ENCODE data around the gene ME3.

ME3 gene

DNA sequence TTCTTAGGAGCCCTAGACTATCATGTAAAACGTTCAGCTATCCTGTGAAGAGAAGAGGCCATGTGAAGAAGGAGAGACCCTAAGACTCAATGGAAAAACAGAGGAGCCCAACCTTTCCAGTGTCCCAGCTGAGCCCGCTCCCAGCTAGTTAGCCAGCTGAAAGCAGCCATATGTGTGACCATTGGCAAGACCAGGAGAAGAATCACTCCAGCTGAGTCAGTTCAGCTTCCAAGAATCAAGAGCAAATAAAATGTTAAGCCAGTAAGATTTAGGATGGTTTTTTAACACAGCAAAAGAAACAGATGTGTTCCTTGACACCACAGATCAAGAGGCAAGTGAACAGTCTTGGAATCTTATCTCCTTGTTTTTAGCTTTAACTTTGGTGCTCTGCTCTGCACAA, 189.7 kb downstream of the ME3 start:
- no peak for DNase-seq

- no peak for DNase-seq
Observed at GRCh38 chr11:86481399-86481798, 191.0 kb downstream of the ME3 start.

DNA sequence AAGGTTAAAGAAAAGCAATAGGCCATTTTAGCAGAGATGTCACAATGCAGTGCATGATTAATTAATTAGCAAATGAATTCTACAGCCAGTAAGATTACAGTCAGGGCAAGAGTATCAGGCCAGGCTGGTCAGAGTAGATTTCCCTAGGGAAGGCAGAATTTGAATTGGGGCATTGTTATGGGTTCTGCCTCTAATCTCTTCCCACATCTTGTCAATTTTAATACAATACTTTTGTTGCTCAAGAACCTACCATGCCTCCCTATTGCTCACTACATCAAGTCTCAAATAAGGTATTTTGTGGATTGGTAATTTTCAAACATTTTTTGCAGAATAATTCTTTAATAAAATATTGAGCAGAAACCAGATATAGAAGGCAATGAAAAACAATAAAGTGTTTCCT, 194.1 kb downstream of the ME3 start:
- DNase-seq, result no peak

DNA sequence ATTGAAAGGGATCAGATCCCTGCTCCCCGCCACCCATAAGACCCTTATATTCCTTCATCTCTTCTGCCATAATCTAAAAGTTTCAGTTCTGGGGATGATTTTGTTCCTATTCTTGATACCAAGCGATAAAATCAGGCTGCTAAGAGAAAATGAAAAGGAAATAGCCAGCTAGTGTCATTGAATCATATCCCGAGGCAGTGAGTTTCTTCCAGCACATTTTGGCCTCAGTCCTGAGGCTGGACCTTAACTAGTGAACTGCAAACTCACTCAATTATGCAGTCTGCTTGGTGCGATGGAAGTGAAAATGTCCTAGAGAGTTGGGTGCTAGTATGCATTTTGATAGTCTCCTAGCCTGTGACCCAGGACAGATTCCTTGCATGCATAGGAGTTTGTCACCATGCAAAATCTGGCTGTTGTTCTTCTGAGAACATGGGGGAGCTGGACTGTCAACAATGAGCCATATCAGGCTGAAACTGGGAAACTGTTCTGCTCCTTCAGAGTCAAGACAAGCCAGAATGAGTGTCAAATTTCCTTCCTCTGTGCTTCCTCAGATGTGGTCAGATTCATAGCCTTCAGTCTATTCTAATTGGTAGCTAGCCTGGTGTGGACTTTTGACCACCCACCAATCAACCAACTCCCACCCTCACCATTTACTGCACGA, 194.8 kb downstream of the ME3 start:
- DNase-seq, result no peak

DNA sequence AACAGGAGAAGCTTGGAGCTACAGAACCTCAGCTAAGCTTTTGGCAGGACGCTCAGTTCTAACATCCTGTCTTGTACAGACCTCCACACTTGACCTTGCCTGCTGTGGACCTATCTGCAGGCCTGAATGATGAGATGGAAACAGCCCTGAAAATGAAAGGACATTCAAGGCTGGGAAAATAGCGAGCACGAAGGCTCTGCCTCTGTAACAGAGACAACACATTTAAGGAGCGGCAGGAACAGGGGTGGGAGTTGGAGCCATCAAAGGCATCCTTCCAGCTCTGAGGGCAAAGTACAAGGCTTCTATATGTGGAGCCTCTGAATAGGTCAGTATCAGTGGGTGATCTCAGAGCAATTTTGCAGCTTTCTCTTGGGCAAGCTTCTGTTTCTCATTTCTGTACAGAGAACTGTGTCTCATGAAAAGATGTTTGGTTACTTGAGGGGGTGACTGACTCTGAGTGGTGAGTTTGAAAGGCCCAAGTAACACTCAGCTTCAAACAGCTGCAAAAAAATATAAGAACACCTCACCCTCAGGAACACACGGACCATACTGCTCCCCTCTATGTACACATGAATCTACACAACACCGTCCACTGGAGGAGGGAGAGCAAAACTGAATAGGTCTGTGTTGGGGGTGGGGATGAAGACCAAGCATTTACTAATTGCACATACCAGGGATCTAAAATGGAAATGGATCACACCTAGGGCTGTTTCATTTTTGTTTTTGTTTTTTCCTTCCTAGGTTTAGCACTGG, 196.1 kb downstream of the ME3 start:
- DNase-seq, result no peak

- DNase-seq, result no peak
Observed at GRCh38 chr11:86475027-86475426, 197.4 kb downstream of the ME3 start.

- DNase-seq, result no peak
Observed at GRCh38 chr11:86473991-86474833, 198.2 kb downstream of the ME3 start.

- peak; percentile 26 for DNase-seq
Observed at GRCh38 chr11:86469491-86470388, 202.7 kb downstream of the ME3 start.

- DNase-seq, result no peak
Observed at GRCh38 chr11:86468169-86468568, 204.2 kb downstream of the ME3 start.

GRCh38 chr11:86464509-86465221, 207.8 kb downstream of the ME3 start:
- no peak for DNase-seq

DNA sequence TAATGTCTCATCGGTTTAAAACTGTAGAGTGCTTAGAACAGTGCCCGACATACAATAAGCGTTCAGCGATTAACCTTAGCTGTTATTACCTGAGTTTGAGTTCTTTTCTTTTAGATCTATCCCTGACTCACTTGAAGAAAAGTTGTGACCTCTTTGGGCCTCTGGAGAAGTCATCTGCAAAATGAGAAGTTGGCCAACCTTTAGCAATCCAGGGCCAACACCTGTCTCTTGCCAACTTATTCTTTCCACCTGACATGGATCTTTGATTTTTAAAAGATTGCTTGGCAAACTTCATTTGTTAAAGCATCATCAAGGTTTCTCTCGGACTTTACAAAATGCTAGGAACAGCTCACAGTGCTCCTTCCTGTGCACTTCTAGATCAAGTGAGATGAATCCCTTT, 208.5 kb downstream of the ME3 start:
- DNase-seq, result no peak

DNA sequence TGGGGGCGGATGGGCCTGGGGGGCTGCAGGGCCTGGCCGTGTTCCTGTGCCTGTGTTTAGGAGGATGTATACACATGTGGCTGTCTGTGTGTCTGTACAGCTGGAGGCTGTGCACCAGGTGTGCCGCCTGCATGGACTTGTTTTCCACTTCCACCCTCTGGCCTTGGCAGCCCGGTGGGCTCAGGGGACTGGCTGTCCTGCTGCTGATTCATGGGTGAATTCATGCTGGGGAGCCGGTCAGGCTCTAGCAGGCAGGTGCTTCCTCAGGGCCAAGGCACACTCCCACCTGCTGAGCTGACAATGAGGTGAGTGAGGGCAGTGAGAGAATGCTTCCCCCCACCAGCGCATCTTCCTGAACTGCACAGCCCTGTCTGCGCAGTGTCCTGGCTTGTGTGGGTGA, 209.3 kb downstream of the ME3 start:
- no peak for DNase-seq

DNA sequence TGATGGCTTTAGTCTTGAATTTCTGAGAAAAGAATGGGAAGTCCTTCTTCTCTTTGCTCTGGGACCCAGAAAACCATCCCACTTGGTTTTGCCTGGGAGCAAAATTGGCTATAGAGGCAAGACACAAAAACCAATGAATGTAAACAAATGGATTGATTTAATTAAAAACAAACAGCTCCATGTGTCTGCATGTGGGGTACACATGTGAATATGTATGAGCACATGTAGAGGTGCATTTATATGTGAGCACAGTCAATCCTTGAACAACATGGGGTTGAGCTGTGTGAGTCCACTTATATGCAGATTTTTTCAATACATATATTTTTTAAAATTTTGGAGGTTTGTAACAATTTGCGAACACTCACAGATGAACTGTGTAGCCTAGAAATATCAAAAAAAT, 210.5 kb downstream of the ME3 start:
- no peak for DNase-seq

DNA sequence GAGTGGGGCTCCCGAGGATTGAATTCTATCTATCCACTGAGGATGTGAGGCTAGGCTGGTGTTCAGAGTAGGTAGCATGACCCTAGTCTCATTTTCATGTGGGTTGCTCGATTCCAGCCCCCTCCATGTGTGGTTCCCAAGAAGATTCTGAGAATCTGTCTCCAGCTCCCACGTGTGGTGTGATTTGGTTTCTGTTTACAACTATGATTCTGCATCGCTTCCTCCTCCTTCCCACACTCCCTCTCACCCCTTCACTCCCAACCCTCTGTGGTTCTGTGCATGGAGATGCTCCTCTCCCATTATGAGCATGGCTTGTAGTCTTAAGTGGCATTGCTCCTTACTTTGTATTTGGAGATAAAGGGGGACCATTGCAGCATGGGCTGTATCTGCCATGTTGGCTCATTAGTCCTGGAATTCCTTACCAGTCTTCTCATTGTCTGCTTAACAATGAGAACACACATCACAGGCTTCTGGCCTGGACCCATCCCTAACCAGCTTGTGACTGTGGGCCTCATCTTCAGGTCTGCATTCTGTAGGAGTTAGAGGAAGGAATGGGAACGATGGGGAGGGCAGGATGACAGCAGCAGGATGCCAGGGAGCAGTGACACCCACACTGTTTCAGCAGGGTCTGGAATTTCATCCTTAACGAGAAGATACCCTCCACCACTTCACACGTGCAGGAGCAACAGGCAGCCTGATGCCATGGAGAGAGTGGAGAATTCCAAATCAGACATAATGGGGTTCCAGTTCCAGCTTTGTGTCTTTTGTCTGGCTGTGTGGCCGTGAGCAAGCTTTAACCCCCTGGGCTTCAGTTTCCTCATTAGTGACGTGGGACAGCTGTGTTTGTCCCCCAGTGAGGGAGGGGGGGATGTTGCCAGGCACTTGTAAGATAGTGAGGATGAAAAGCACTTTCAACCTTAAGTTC, 211.7 kb downstream of the ME3 start:
- no peak for DNase-seq

GRCh38 chr11:86459682-86460460, 212.5 kb downstream of the ME3 start:
- peak; percentile 63 for DNase-seq

GRCh38 chr11:86459002-86459385, 213.4 kb downstream of the ME3 start:
- DNase-seq, result no peak

DNA sequence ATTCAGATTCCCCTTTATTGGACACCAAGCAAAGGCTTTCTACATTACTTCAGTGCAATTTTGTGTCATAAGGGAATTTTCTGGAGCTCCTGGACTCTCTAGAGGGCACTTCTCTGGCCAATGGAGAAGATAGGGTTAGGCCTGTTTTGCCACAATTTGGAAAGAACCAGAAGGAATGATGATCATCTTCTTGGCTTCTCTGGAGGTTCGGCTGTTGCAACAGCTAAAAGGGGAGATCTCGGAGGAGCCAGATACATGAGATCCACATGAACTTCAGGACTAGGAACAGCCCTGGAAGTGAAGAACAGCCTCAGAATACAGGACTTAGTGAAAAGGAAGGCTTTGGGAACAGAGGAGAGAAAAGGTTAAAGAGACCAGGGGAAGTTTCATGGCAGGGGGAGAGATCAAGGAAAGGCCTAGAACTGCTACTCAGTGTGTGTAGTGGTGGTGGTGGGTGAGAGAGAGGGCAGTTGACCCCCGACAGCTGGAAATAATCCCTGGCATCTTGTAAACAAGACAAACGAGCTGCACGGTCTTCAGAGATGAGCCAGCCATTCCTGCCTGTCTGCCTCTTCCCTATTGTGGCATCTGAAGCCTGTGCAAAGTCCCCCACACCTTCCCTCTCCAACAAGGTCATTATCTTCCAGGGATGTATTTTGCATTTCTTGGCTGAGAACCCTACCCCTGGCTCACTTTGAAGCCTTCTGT, 214.0 kb downstream of the ME3 start:
- no peak for DNase-seq

- peak; percentile 96 for DNase-seq
Observed at GRCh38 chr11:86456075-86456939, 216.1 kb downstream of the ME3 start.

All from DMS53 (cell line).